ENCODE results near the gene SERPINE1.
"Not testable (repeated sequence)": the region's sequence is repeated elsewhere in the genome, so short reads cannot be mapped to it uniquely, and the experiment has no call there.

Gene SERPINE1

DNA sequence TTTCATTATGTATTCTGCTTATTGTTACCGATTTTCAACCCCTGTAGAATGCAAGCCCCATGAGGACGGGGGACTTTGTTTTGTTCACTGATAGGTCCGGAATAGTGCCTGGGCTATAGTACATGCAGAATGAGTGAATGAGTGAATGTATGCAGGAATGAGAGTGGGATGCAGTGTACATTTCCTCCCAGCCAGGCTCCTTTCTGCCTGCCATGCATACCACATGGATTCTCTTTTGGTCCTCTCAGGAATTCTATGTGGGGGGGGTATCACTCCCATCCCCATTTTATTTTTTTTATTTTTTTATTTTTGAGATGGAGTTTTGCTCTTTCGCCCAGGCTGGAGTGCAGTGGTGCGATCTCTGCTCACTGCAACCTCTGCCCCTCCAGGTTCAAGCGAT, 24.9 kb upstream of the SERPINE1 start:
- Histone ChIP-seq H3K4me3 (ENCODE audit: low read length in 2 of 2) (no peak overlapping the region), H3K36me3 (ENCODE audit: control insufficient read depth in 2 of 2, insufficient read depth in 2 of 2, low read length in 2 of 2) (no peaks in the 10 kb centered on the region), H3K27ac (ENCODE audit: low read depth in 2 of 2, low read length in 2 of 2) (no peak overlapping the region), H3K9me3 (ENCODE audit: control insufficient read depth in 2 of 2, low read length in 2 of 2) (no peaks in the 10 kb centered on the region), H3K4me1 (ENCODE audit: control insufficient read depth in 2 of 2, insufficient read depth in 2 of 2, low read length in 2 of 2) (peaks cover 0 to 5% of the 10 kb centered on the region in 2 donors), H3K9ac (ENCODE audit: low read depth in 1 of 2, low read length in 2 of 2) (no peak overlapping the region), H3K27me3 (ENCODE audit: control insufficient read depth in 2 of 2, insufficient read depth in 2 of 2, low read length in 2 of 2) (peaks cover 2% of the 10 kb centered on the region in 2 donors)

DNA sequence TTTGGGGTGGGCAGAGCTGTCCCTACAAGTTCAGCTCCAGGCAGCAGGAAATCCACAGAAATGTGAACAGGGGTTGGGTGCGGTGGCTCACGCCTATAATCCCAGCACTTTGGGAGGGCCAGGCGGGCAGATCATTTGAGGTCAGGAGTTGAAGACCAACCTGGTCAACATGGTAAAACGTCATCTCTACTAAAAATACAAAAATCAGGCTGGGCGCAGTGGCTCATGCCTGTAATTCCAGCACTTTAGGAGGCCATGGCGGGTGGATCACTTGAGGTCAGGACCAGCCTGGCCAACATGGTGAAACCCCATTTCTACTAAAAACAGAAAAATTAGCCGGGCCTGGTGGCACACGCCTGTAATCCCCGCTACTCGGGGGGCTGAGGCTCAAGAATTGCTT, 23.2 kb upstream of the SERPINE1 start:
- H3K27me3 ChIP-seq (ENCODE audit: control insufficient read depth in 2 of 2, insufficient read depth in 2 of 2, low read length in 2 of 2); H3K4me1 ChIP-seq (ENCODE audit: control insufficient read depth in 2 of 2, insufficient read depth in 2 of 2, low read length in 2 of 2): not testable (repeated sequence)

GRCh38 chr7:101104193-101104713, 22.7 kb upstream of the SERPINE1 start:
- Histone ChIP-seq H3K4me1 (ENCODE audit: control insufficient read depth in 2 of 2, insufficient read depth in 2 of 2, low read length in 2 of 2) (peaks cover 0 to 5% of the 10 kb centered on the region in 2 donors), H3K9me3 (ENCODE audit: control insufficient read depth in 2 of 2, low read length in 2 of 2) (no peaks in the 10 kb centered on the region), H3K4me3 (ENCODE audit: low read length in 2 of 2) (no peak overlapping the region), H3K27me3 (ENCODE audit: control insufficient read depth in 2 of 2, insufficient read depth in 2 of 2, low read length in 2 of 2) (peaks cover 0 to 2% of the 10 kb centered on the region in 2 donors), H3K36me3 (ENCODE audit: control insufficient read depth in 2 of 2, insufficient read depth in 2 of 2, low read length in 2 of 2) (no peaks in the 10 kb centered on the region), H3K27ac (ENCODE audit: low read depth in 2 of 2, low read length in 2 of 2) (no peak overlapping the region), H3K9ac (ENCODE audit: low read depth in 1 of 2, low read length in 2 of 2) (no peak overlapping the region)

More for the DNA sequence above, 23.2 kb upstream of the SERPINE1 start:
- H3K27ac ChIP-seq (ENCODE audit: low read depth in 2 of 2, low read length in 2 of 2): peak overlapping the region; percentile 23 to 45
- H3K4me3 ChIP-seq (ENCODE audit: low read length in 2 of 2); H3K36me3 ChIP-seq (ENCODE audit: control insufficient read depth in 2 of 2, insufficient read depth in 2 of 2, low read length in 2 of 2); H3K9ac ChIP-seq (ENCODE audit: low read depth in 1 of 2, low read length in 2 of 2); H3K9me3 ChIP-seq (ENCODE audit: control insufficient read depth in 2 of 2, low read length in 2 of 2): not testable (repeated sequence)

GRCh38 chr7:101104799-101105198, 22.1 kb upstream of the SERPINE1 start:
- Histone ChIP-seq H3K4me1 (ENCODE audit: control insufficient read depth in 2 of 2, insufficient read depth in 2 of 2, low read length in 2 of 2) (peaks cover 0 to 5% of the 10 kb centered on the region in 2 donors), H3K36me3 (ENCODE audit: control insufficient read depth in 2 of 2, insufficient read depth in 2 of 2, low read length in 2 of 2) (no peaks in the 10 kb centered on the region)

DNA sequence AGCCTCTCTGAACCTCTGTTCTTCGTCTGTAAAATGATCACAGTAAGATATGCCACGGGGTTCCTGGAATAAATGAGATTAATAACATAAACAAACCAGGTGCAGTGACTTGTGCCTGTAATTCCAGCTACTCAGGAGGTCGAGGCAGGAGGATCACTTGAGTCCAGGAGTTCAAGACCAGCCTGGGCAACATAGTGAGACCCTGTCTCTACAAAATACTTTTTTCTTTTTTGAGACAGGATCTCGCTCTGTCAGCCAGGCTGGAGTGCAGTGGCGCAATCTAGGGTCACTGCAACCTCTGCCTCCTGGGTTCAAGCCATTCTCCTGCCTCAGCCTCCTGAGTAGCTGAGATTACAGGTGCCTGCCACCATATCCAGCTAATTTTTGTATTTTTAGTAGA, 21.7 kb upstream of the SERPINE1 start:
- H3K27ac ChIP-seq (ENCODE audit: low read depth in 2 of 2, low read length in 2 of 2); H3K4me3 ChIP-seq (ENCODE audit: low read length in 2 of 2); H3K4me1 ChIP-seq (ENCODE audit: control insufficient read depth in 2 of 2, insufficient read depth in 2 of 2, low read length in 2 of 2); H3K36me3 ChIP-seq (ENCODE audit: control insufficient read depth in 2 of 2, insufficient read depth in 2 of 2, low read length in 2 of 2); H3K9ac ChIP-seq (ENCODE audit: low read depth in 1 of 2, low read length in 2 of 2); H3K9me3 ChIP-seq (ENCODE audit: control insufficient read depth in 2 of 2, low read length in 2 of 2); H3K27me3 ChIP-seq (ENCODE audit: control insufficient read depth in 2 of 2, insufficient read depth in 2 of 2, low read length in 2 of 2): not testable (repeated sequence)

More at GRCh38 chr7:101104799-101105198, 22.1 kb upstream of the SERPINE1 start:
- no peak overlapping the region for H3K4me3 ChIP-seq (ENCODE audit: low read length in 2 of 2)
- H3K9me3 ChIP-seq (ENCODE audit: control insufficient read depth in 2 of 2, low read length in 2 of 2): no peaks in the 10 kb centered on the region
- peaks cover 0 to 2% of the 10 kb centered on the region in 2 donors for H3K27me3 ChIP-seq (ENCODE audit: control insufficient read depth in 2 of 2, insufficient read depth in 2 of 2, low read length in 2 of 2)
- no peak overlapping the region for H3K9ac ChIP-seq (ENCODE audit: low read depth in 1 of 2, low read length in 2 of 2)
- no peak overlapping the region for H3K27ac ChIP-seq (ENCODE audit: low read depth in 2 of 2, low read length in 2 of 2)

- H3K4me3 ChIP-seq (ENCODE audit: low read length in 2 of 2): no peak overlapping the region
- no peak overlapping the region for H3K27ac ChIP-seq (ENCODE audit: low read depth in 2 of 2, low read length in 2 of 2)
- H3K4me1 ChIP-seq (ENCODE audit: control insufficient read depth in 2 of 2, insufficient read depth in 2 of 2, low read length in 2 of 2): peaks cover 0 to 3% of the 10 kb centered on the region in 2 donors
- no peaks in the 10 kb centered on the region for H3K9me3 ChIP-seq (ENCODE audit: control insufficient read depth in 2 of 2, low read length in 2 of 2)
- no peaks in the 10 kb centered on the region for H3K27me3 ChIP-seq (ENCODE audit: control insufficient read depth in 2 of 2, insufficient read depth in 2 of 2, low read length in 2 of 2)
- H3K36me3 ChIP-seq (ENCODE audit: control insufficient read depth in 2 of 2, insufficient read depth in 2 of 2, low read length in 2 of 2): no peaks in the 10 kb centered on the region
- no peak overlapping the region for H3K9ac ChIP-seq (ENCODE audit: low read depth in 1 of 2, low read length in 2 of 2)
These were observed 20.5 kb upstream of the SERPINE1 start for GRCh38 chr7:101106386-101106785.

DNA sequence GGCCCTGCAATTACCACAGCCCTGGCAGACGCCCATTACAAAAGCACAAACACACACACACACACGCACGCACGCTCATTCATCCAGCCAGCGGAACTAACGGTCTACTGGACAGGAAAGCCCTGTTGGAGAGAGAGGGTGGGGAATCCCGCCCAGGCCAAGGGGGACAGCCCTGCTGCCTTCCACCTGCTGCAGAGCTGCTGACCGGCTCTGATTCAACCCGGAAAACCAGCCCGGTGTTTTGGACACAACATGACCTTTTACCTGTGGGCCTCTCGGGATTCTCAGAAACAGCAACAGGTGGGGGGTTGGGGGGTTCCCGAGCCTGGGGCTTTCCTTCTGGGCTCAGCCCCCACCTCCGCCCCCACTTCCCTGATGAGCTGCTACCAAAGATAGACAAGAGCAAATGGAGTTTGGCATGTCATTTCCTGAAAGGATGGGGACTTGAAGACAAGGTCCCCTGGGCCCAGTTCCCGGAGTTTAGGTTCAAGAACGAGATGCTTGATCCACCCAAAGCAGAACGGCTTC, 18.5 kb upstream of the SERPINE1 start:
- Histone ChIP-seq H3K9ac (ENCODE audit: low read depth in 1 of 2, low read length in 2 of 2) (no peak overlapping the region), H3K4me1 (ENCODE audit: control insufficient read depth in 2 of 2, insufficient read depth in 2 of 2, low read length in 2 of 2) (no peaks in the 10 kb centered on the region), H3K9me3 (ENCODE audit: control insufficient read depth in 2 of 2, low read length in 2 of 2) (no peaks in the 10 kb centered on the region), H3K27me3 (ENCODE audit: control insufficient read depth in 2 of 2, insufficient read depth in 2 of 2, low read length in 2 of 2) (no peaks in the 10 kb centered on the region), H3K4me3 (ENCODE audit: low read length in 2 of 2) (no peak overlapping the region), H3K27ac (ENCODE audit: low read depth in 2 of 2, low read length in 2 of 2) (no peak overlapping the region), H3K36me3 (ENCODE audit: control insufficient read depth in 2 of 2, insufficient read depth in 2 of 2, low read length in 2 of 2) (no peaks in the 10 kb centered on the region)

DNA sequence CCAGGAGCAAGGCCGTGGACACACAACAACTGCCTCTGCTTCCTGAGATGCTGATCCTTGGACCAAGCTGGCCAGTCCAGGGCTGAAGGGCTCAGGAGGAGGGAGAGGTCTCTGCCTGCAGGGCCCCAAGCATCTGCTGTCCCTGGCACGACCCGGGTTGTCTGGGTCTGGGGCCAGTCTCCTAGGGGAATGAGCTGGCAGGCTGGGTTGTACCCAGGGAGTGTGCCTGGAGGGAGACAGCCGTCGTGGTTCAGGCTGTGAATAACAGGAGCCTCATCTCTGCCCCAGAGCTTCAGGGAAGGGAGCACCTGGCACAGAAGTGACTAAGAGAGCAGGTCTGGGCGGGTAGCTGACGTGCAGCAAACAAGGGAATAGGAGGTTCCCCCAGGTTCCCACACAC, 17.9 kb upstream of the SERPINE1 start:
- no peaks in the 10 kb centered on the region for H3K36me3 ChIP-seq (ENCODE audit: control insufficient read depth in 2 of 2, insufficient read depth in 2 of 2, low read length in 2 of 2)
- H3K9ac ChIP-seq (ENCODE audit: low read depth in 1 of 2, low read length in 2 of 2): no peak overlapping the region
- H3K27me3 ChIP-seq (ENCODE audit: control insufficient read depth in 2 of 2, insufficient read depth in 2 of 2, low read length in 2 of 2): no peaks in the 10 kb centered on the region
- H3K4me3 ChIP-seq (ENCODE audit: low read length in 2 of 2): no peak overlapping the region
- H3K4me1 ChIP-seq (ENCODE audit: control insufficient read depth in 2 of 2, insufficient read depth in 2 of 2, low read length in 2 of 2): no peaks in the 10 kb centered on the region
- H3K27ac ChIP-seq (ENCODE audit: low read depth in 2 of 2, low read length in 2 of 2): no peak overlapping the region
- no peaks in the 10 kb centered on the region for H3K9me3 ChIP-seq (ENCODE audit: control insufficient read depth in 2 of 2, low read length in 2 of 2)

DNA sequence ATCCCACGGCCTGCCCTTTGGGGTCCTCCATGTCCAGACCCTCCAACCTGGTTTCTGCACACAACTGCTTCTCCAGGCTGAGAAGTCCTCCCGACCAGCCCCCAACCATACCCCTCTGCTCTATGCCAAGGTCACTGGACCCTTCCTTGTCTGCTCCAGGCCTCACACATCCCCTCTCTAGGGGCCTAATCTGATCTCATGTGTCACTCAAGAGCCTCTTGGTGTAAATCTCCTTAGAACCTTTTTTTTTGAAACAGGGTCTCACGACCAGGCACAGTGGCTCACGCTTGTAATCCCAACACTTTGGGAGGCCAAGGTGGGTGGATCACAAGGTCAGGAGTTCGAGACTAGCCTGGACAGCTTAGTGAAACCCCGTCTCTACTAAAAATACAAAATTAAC, 17.5 kb upstream of the SERPINE1 start:
- Histone ChIP-seq H3K4me3 (ENCODE audit: low read length in 2 of 2) (no peak overlapping the region), H3K36me3 (ENCODE audit: control insufficient read depth in 2 of 2, insufficient read depth in 2 of 2, low read length in 2 of 2) (no peaks in the 10 kb centered on the region), H3K4me1 (ENCODE audit: control insufficient read depth in 2 of 2, insufficient read depth in 2 of 2, low read length in 2 of 2) (no peaks in the 10 kb centered on the region), H3K27me3 (ENCODE audit: control insufficient read depth in 2 of 2, insufficient read depth in 2 of 2, low read length in 2 of 2) (no peaks in the 10 kb centered on the region), H3K27ac (ENCODE audit: low read depth in 2 of 2, low read length in 2 of 2) (no peak overlapping the region), H3K9me3 (ENCODE audit: control insufficient read depth in 2 of 2, low read length in 2 of 2) (no peaks in the 10 kb centered on the region), H3K9ac (ENCODE audit: low read depth in 1 of 2, low read length in 2 of 2) (no peak overlapping the region)

GRCh38 chr7:101111261-101111660, 15.6 kb upstream of the SERPINE1 start:
- Histone ChIP-seq H3K36me3 (ENCODE audit: control insufficient read depth in 2 of 2, insufficient read depth in 2 of 2, low read length in 2 of 2) (no peaks in the 10 kb centered on the region), H3K4me1 (ENCODE audit: control insufficient read depth in 2 of 2, insufficient read depth in 2 of 2, low read length in 2 of 2) (no peaks in the 10 kb centered on the region), H3K27ac (ENCODE audit: low read depth in 2 of 2, low read length in 2 of 2) (no peak overlapping the region), H3K9me3 (ENCODE audit: control insufficient read depth in 2 of 2, low read length in 2 of 2) (no peaks in the 10 kb centered on the region), H3K9ac (ENCODE audit: low read depth in 1 of 2, low read length in 2 of 2) (no peak overlapping the region), H3K27me3 (ENCODE audit: control insufficient read depth in 2 of 2, insufficient read depth in 2 of 2, low read length in 2 of 2) (no peaks in the 10 kb centered on the region), H3K4me3 (ENCODE audit: low read length in 2 of 2) (no peak overlapping the region)

DNA sequence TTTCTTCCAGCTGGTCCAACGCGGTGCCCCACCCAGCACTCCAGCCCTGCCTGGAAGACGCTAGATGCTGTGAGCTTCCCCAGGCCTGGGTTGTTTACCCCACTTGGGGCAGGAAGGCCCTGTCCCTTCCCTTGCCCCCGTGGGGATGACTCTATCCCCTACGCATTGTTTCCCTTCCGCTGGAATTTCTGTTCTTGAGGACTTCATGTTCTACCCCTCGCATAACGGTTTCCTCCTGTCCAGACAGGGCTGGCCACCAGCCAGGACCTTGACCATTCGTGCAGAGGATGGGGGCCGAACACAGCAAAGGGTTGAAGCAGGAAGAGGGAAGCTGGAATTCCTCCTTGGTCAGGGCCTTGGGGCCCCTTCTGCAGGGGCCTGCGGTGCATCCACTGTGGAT, 14.7 kb upstream of the SERPINE1 start:
- Histone ChIP-seq H3K4me3 (ENCODE audit: low read length in 2 of 2) (no peak overlapping the region), H3K27ac (ENCODE audit: low read depth in 2 of 2, low read length in 2 of 2) (no peak overlapping the region), H3K9ac (ENCODE audit: low read depth in 1 of 2, low read length in 2 of 2) (no peak overlapping the region), H3K4me1 (ENCODE audit: control insufficient read depth in 2 of 2, insufficient read depth in 2 of 2, low read length in 2 of 2) (no peaks in the 10 kb centered on the region), H3K27me3 (ENCODE audit: control insufficient read depth in 2 of 2, insufficient read depth in 2 of 2, low read length in 2 of 2) (no peaks in the 10 kb centered on the region), H3K9me3 (ENCODE audit: control insufficient read depth in 2 of 2, low read length in 2 of 2) (no peaks in the 10 kb centered on the region), H3K36me3 (ENCODE audit: control insufficient read depth in 2 of 2, insufficient read depth in 2 of 2, low read length in 2 of 2) (no peaks in the 10 kb centered on the region)
